ENCODE measurements around the gene UTP14A. TPM values are rescaled to one million over a fixed set of nuclear protein-coding genes. Genes with fewer than 3 reads are reported as not detected.

The UTP14A gene
- total and polyA plus RNA-seq, 2 experiments from 2014 or later, result 14.6 to 18.5 TPM

GRCh38 chrX:129956145-129956544, 50.2 kb downstream of the UTP14A start:
- ATAC-seq (no peak), DNase-seq (ENCODE audit: low spot score) (no peak)
- Histone ChIP-seq H3K4me3 (peak overlapping the region; percentile 56), H3K4me2 (peak overlapping the region; percentile 73), H3K27me3 (ENCODE audit: insufficient read depth) (peaks cover 92% of the 10 kb centered on the region), H3K4me1 (ENCODE audit: insufficient read depth) (peaks cover 16% of the 10 kb centered on the region), H3K9me2 (ENCODE audit: insufficient read depth) (no peaks in the 10 kb centered on the region), H3F3A (replicated peaks; ENCODE audit: low read depth) (no peaks in the 10 kb centered on the region), H2AFZ (no peak overlapping the region), H3K36me3 (ENCODE audit: insufficient read depth) (no peaks in the 10 kb centered on the region), H3K27ac (ENCODE audit: low read depth) (no peak overlapping the region), H4K20me1 (replicated peaks; ENCODE audit: insufficient read depth) (no peaks in the 10 kb centered on the region), H3K79me2 (replicated peaks; ENCODE audit: insufficient read depth) (no peaks in the 10 kb centered on the region)
- H3K27me3 Mint-ChIP-seq (ENCODE audit: insufficient read depth, low read depth, poor library complexity), result peaks cover 88% of the 10 kb centered on the region
- peaks cover 32% of the 10 kb centered on the region for H3K4me1 Mint-ChIP-seq
- H3K4me3 Mint-ChIP-seq, result peak overlapping the region; percentile 72
- no peaks in the 10 kb centered on the region for H3K36me3 Mint-ChIP-seq (ENCODE audit: low read depth)
- no peak overlapping the region for H3K27ac Mint-ChIP-seq
- no peaks in the 10 kb centered on the region for H3K9me3 Mint-ChIP-seq
- no peak for TF ChIP-seq EZH2 (IDR thresholded peaks at IDR 0.05; ENCODE audit: low read depth, unreplicated experiment)
- no peak for TF ChIP-seq CREB1 (CRISPR knock-in tag; IDR thresholded peaks at IDR 0.05; ENCODE audit: low read depth)
- TF ChIP-seq REST (IDR thresholded peaks at IDR 0.05; ENCODE audit: unreplicated experiment), result no peak
- TF ChIP-seq STAT1 (IDR thresholded peaks at IDR 0.05; ENCODE audit: unreplicated experiment), result no peak
- no peak for TF ChIP-seq NANOG (IDR thresholded peaks at IDR 0.05; ENCODE audit: borderline replicate concordance)
- no peak for TF ChIP-seq CTCF (conservative IDR thresholded peaks at IDR 0.05; ENCODE audit: low read depth in 2 of 2)
- no peak for TF ChIP-seq EZH2phosphoT487 (IDR thresholded peaks at IDR 0.05; ENCODE audit: unreplicated experiment)
- TF ChIP-seq ZNF114 (CRISPR knock-in tag; IDR thresholded peaks at IDR 0.05), result no peak

- DNase-seq (ENCODE audit: low spot score), result no peak
- peaks cover 34% of the 10 kb centered on the region for H3K4me1 Mint-ChIP-seq
- Histone ChIP-seq H3K79me2 (replicated peaks; ENCODE audit: insufficient read depth) (no peaks in the 10 kb centered on the region), H3K4me3 (peak overlapping the region; percentile 56), H3K36me3 (ENCODE audit: insufficient read depth) (no peaks in the 10 kb centered on the region), H2AFZ (peak overlapping the region; percentile 69; the same call in 1 of the 2 replicates), H3K4me2 (peak overlapping the region; percentile 73), H3K27me3 (ENCODE audit: insufficient read depth) (peaks cover 90% of the 10 kb centered on the region), H3F3A (replicated peaks; ENCODE audit: low read depth) (no peaks in the 10 kb centered on the region), H3K4me1 (ENCODE audit: insufficient read depth) (peaks cover 18% of the 10 kb centered on the region), H3K9me2 (ENCODE audit: insufficient read depth) (no peaks in the 10 kb centered on the region), H4K20me1 (replicated peaks; ENCODE audit: insufficient read depth) (no peaks in the 10 kb centered on the region), H3K27ac (ENCODE audit: low read depth) (no peak overlapping the region)
- H3K27ac Mint-ChIP-seq, result no peak overlapping the region
- peaks cover 90% of the 10 kb centered on the region for H3K27me3 Mint-ChIP-seq (ENCODE audit: insufficient read depth, low read depth, poor library complexity)
- H3K36me3 Mint-ChIP-seq (ENCODE audit: low read depth), result no peaks in the 10 kb centered on the region
- no peak for ATAC-seq
- no peaks in the 10 kb centered on the region for H3K9me3 Mint-ChIP-seq
- H3K4me3 Mint-ChIP-seq, result peak overlapping the region; percentile 72
- TF ChIP-seq ZNF114 (CRISPR knock-in tag; IDR thresholded peaks at IDR 0.05) (no peak), REST (IDR thresholded peaks at IDR 0.05; ENCODE audit: unreplicated experiment) (no peak)
Measured at GRCh38 chrX:129956765-129957164, 50.8 kb downstream of the UTP14A start.
